PFSK-1 (cell line): Measurements from ENCODE around the gene TNFAIP8L3.

Experiments used
- FOXP2 ChIP-seq: optimal IDR thresholded peaks from 2 replicates; pipeline ENCODE3; 2011; ENCODE audit warnings: borderline replicate concordance, control low read depth, inconsistent platforms; ENCODE audit not compliant: insufficient read depth; ENCODE audit errors: extremely low read length, extremely low read depth
- POLR2AphosphoS5 ChIP-seq: IDR thresholded peaks from 2 replicates; pipeline ENCODE4 v1.6.1; 2012; ENCODE audit warnings: low read depth, mild to moderate bottlenecking, control low read depth, low read length, moderate library complexity
- SIN3A ChIP-seq: IDR thresholded peaks from 2 replicates; pipeline ENCODE4 v1.6.1; 2012; ENCODE audit warnings: mild to moderate bottlenecking, low read length, moderate library complexity, borderline replicate concordance; ENCODE audit not compliant: insufficient read depth
- TAF1 ChIP-seq: IDR thresholded peaks from 2 replicates; pipeline ENCODE4 v1.6.1; 2012; ENCODE audit warnings: low read length, control low read depth, borderline replicate concordance; ENCODE audit not compliant: insufficient read depth
- TF ChIP-seq, protein P1 (sequence below), 2 experiments: IDR thresholded peaks; 2 replicates each; pipeline versions ENCODE4 v1.6.1 to v1.8.0; 2011 to 2012; ENCODE audit warnings: low read depth in 2 of 2, low read length in 2 of 2, control low read depth in 1 of 2, inconsistent platforms in 1 of 2, mild to moderate bottlenecking in 1 of 2, moderate library complexity in 1 of 2; ENCODE audit not compliant: insufficient read depth in 1 of 2

DNA sequence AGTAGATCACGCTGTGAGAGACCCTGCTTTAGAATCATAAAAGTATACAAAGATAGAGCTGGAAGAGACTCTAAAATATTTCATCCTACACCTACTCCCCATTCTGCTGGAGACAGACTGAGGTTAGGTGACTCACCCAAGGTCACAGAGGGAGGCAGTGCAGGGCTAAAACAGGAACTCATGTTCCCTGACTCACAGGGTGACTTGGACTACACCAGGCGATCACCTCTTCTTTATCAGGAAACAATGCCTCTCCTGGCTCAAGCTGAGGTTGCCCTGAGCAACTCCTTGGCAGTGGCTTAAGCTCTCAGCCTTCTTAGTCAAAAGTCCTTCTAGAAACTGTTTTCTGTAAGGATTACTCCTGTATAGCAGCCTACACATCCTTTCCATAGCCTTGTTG, 26.4 kb upstream of the TNFAIP8L3 start:
- TF ChIP-seq SIN3A (no peak), POLR2AphosphoS5 (no peak), FOXP2 (no peak), TAF1 (no peak)
- TF ChIP-seq, protein P1, sequence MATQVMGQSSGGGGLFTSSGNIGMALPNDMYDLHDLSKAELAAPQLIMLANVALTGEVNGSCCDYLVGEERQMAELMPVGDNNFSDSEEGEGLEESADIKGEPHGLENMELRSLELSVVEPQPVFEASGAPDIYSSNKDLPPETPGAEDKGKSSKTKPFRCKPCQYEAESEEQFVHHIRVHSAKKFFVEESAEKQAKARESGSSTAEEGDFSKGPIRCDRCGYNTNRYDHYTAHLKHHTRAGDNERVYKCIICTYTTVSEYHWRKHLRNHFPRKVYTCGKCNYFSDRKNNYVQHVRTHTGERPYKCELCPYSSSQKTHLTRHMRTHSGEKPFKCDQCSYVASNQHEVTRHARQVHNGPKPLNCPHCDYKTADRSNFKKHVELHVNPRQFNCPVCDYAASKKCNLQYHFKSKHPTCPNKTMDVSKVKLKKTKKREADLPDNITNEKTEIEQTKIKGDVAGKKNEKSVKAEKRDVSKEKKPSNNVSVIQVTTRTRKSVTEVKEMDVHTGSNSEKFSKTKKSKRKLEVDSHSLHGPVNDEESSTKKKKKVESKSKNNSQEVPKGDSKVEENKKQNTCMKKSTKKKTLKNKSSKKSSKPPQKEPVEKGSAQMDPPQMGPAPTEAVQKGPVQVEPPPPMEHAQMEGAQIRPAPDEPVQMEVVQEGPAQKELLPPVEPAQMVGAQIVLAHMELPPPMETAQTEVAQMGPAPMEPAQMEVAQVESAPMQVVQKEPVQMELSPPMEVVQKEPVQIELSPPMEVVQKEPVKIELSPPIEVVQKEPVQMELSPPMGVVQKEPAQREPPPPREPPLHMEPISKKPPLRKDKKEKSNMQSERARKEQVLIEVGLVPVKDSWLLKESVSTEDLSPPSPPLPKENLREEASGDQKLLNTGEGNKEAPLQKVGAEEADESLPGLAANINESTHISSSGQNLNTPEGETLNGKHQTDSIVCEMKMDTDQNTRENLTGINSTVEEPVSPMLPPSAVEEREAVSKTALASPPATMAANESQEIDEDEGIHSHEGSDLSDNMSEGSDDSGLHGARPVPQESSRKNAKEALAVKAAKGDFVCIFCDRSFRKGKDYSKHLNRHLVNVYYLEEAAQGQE (IDR thresholded peaks at IDR 0.05; ENCODE audit: insufficient read depth in 1 of 2, low read depth in 2 of 2, low read length in 2 of 2): no peak
